ENCODE data around the gene NLGN4X. TPM values are rescaled to one million over a fixed set of nuclear protein-coding genes. Genes with fewer than 3 reads are reported as not detected.

NLGN4X gene
- total RNA-seq, 1 experiment from 2014 or later = 44.3 TPM

DNA sequence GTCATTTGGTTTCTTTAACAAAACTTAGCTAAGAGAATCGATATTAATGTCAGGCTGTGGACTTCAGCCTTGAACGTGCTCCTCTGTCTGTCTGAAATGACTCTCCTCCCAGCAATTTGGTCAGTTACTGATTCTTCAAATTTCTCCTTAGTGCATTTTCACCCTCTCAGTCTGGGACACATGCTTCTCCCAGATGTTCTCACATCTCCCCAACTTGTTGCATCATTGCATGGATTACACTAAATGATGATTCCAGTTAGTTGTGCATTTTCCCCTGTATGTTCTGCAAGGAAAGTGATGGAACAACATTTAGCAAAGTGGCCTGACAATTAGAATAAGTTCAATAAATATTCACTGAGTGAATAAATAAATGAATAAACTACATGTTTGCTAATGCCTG lies 94.4 kb downstream of the NLGN4X start:
- intact Hi-C loops (cut with micrococcal nuclease; ENCODE audit: unreplicated experiment) = no loop called here
- ChIA-PET POLR2A (ENCODE audit: low non-redundant PET) (no interaction called here), CTCF (no interaction called here)
- no peak for DNase-seq (ENCODE audit: low spot score)
- H3K27me3 ChIP-seq (replicated peaks; ENCODE audit: insufficient read depth, low read depth, low read length, poor library complexity) = no peaks in the 10 kb centered on the region
- TF ChIP-seq EZH2 (IDR thresholded peaks at IDR 0.05; ENCODE audit: borderline replicate concordance, low read depth, low read length, poor library complexity, severe bottlenecking) = no peak
- no peak for TF ChIP-seq CTCF (conservative IDR thresholded peaks at IDR 0.05; ENCODE audit: low read depth, low read length)
- BruUV-seq (replicated peaks) = no TSS peak
- peaks cover 4% of the 10 kb centered on the region for H3K36me3 ChIP-seq (ENCODE audit: insufficient read depth, low read length, poor library complexity, severe bottlenecking)
- no peak overlapping the region for H3K4me3 ChIP-seq (ENCODE audit: low read depth, low read length, poor library complexity, severe bottlenecking)
- H3K9me3 ChIP-seq (ENCODE audit: low read depth, low read length, poor library complexity, severe bottlenecking) = no peaks in the 10 kb centered on the region
- peaks cover 18% of the 10 kb centered on the region for H3K4me1 ChIP-seq (ENCODE audit: insufficient read depth, low read length, poor library complexity, severe bottlenecking)
- H3K27ac ChIP-seq (ENCODE audit: low read depth, low read length, poor library complexity, severe bottlenecking) = no peak overlapping the region

DNA sequence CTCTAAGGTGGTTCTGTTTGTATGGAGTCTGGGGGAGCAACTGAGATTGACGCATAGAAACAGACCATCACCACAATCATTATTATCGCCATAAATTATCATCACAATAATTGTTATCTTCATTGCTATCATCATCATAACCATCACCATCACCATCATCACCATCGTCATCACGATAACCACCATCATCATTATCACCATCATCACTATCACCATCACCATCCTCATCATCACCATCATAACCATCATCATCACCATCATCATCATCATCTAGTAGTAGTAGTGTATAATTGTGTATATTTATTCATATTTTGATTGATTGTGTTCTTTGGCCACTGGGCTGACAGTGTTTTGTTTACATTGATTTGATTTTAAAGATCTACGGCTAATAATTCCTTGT lies 95.7 kb downstream of the NLGN4X start:
- Histone ChIP-seq H3K27me3 (replicated peaks; ENCODE audit: insufficient read depth, low read depth, low read length, poor library complexity) (no peaks in the 10 kb centered on the region), H3K4me1 (ENCODE audit: insufficient read depth, low read length, poor library complexity, severe bottlenecking) (peaks cover 18% of the 10 kb centered on the region), H3K4me3 (ENCODE audit: low read depth, low read length, poor library complexity, severe bottlenecking) (no peak overlapping the region), H3K27ac (ENCODE audit: low read depth, low read length, poor library complexity, severe bottlenecking) (no peak overlapping the region), H3K9me3 (ENCODE audit: low read depth, low read length, poor library complexity, severe bottlenecking) (no peaks in the 10 kb centered on the region), H3K36me3 (ENCODE audit: insufficient read depth, low read length, poor library complexity, severe bottlenecking) (peaks cover 4% of the 10 kb centered on the region)
- DNase-seq (ENCODE audit: low spot score) = no peak
- no peak for TF ChIP-seq EZH2 (IDR thresholded peaks at IDR 0.05; ENCODE audit: borderline replicate concordance, low read depth, low read length, poor library complexity, severe bottlenecking)
- no peak for TF ChIP-seq CTCF (conservative IDR thresholded peaks at IDR 0.05; ENCODE audit: low read depth, low read length)
- intact Hi-C loops (cut with micrococcal nuclease; ENCODE audit: unreplicated experiment) = no loop called here
- ChIA-PET CTCF (no interaction called here), POLR2A (ENCODE audit: low non-redundant PET) (no interaction called here)
- BruUV-seq (replicated peaks) = no TSS peak

DNA sequence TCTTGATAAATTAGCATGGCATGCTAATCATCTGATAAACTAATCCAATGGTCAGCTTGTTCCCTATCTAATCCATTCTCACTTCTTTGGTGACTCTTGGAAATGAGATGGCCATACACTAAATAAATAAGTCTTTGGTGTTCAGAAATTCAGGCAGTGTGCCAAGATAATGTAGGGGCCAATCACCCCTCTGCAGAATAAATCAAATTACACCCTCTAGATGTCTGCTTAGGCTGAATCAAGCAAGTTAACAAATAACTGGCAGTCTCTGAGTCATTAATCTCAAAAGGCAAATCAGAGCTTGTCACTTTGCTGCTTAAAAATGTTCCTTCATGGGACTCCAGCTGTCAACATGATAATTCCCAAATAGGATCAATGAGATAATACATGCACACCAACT lies 97.4 kb downstream of the NLGN4X start:
- intact Hi-C loops (cut with micrococcal nuclease; ENCODE audit: unreplicated experiment) = no loop called here
- CTCF ChIA-PET = no interaction called here
- POLR2A ChIA-PET (ENCODE audit: low non-redundant PET) = no interaction called here
- Histone ChIP-seq H3K4me3 (ENCODE audit: low read depth, low read length, poor library complexity, severe bottlenecking) (no peak overlapping the region), H3K4me1 (ENCODE audit: insufficient read depth, low read length, poor library complexity, severe bottlenecking) (peaks cover 18% of the 10 kb centered on the region), H3K27me3 (replicated peaks; ENCODE audit: insufficient read depth, low read depth, low read length, poor library complexity) (no peaks in the 10 kb centered on the region), H3K27ac (ENCODE audit: low read depth, low read length, poor library complexity, severe bottlenecking) (no peak overlapping the region), H3K9me3 (ENCODE audit: low read depth, low read length, poor library complexity, severe bottlenecking) (no peaks in the 10 kb centered on the region), H3K36me3 (ENCODE audit: insufficient read depth, low read length, poor library complexity, severe bottlenecking) (no peaks in the 10 kb centered on the region)
- no TSS peak for BruUV-seq (replicated peaks)
- DNase-seq (ENCODE audit: low spot score) = peak; percentile 50
- TF ChIP-seq EZH2 (IDR thresholded peaks at IDR 0.05; ENCODE audit: borderline replicate concordance, low read depth, low read length, poor library complexity, severe bottlenecking) (no peak), CTCF (conservative IDR thresholded peaks at IDR 0.05; ENCODE audit: low read depth, low read length) (no peak)
